DOHH2 (cell line): ENCODE results near the gene GET4.

Experiments used
- H3F3A ChIP-seq: fragments of 200-600 bp; sonication (generic), shearing (Covaris generic); 2 replicates; pipeline ENCODE4 v1.6.0; 2016; ENCODE audit warnings: antibody characterized with exemption, mild to moderate bottlenecking; ENCODE audit not compliant: control insufficient read depth, insufficient read depth
- H3K27ac ChIP-seq: fragments of 200-600 bp; sonication (generic); 2 replicates; pipeline ENCODE4 v1.5.1; 2014; ENCODE audit warnings: low read depth, mild to moderate bottlenecking, low read length, moderate library complexity
- H3K27me3 ChIP-seq: fragments of 200-600 bp; sonication (generic); 2 replicates; pipeline ENCODE4 v1.6.1; 2014; ENCODE audit warnings: mild to moderate bottlenecking, low read length, mixed read lengths; ENCODE audit not compliant: control insufficient read depth
- H3K36me3 ChIP-seq: fragments of 200-600 bp; sonication (generic); 2 replicates; pipeline ENCODE4 v1.6.1; 2014; ENCODE audit warnings: mild to moderate bottlenecking, low read length, moderate library complexity, mixed read lengths; ENCODE audit not compliant: control insufficient read depth
- H3K4me1 ChIP-seq: fragments of 200-600 bp; sonication (generic); 2 replicates; pipeline ENCODE4 v1.6.1; 2014; ENCODE audit warnings: mild to moderate bottlenecking, low read length, mixed read lengths; ENCODE audit not compliant: control insufficient read depth
- H3K4me2 ChIP-seq: fragments of 200-600 bp; sonication (generic); 2 replicates; pipeline ENCODE4 v1.6.0; 2014; ENCODE audit warnings: mild to moderate bottlenecking, low read length, moderate library complexity
- H3K4me3 ChIP-seq: fragments of 200-600 bp; sonication (generic); 2 replicates; pipeline ENCODE4 v1.5.1; 2014; ENCODE audit warnings: mild to moderate bottlenecking, low read length, mixed read lengths
- H3K79me2 ChIP-seq: fragments of 200-600 bp; sonication (generic); 2 replicates; pipeline ENCODE4 v1.6.1; 2014; ENCODE audit warnings: mild to moderate bottlenecking, low read length, mixed read lengths; ENCODE audit not compliant: control insufficient read depth
- H3K9me2 ChIP-seq: fragments of 200-600 bp; sonication (generic); replicated peaks from 2 replicates; pipeline ENCODE4 v1.6.1; 2014; ENCODE audit warnings: mild to moderate bottlenecking, low read length, mixed read lengths; ENCODE audit not compliant: control insufficient read depth
- H3K9me3 ChIP-seq: fragments of 200-600 bp; sonication (generic); 2 replicates; pipeline ENCODE4 v1.6.1; 2014; ENCODE audit warnings: antibody characterized with exemption, low read length, mixed read lengths; ENCODE audit not compliant: control insufficient read depth, insufficient read depth
- H4K20me1 ChIP-seq: fragments of 200-600 bp; sonication (generic); 2 replicates; pipeline ENCODE4 v1.6.0; 2014; ENCODE audit warnings: low read depth, mild to moderate bottlenecking, antibody characterized with exemption, low read length, moderate library complexity; ENCODE audit not compliant: control insufficient read depth, insufficient read depth
- CTCF ChIP-seq: fragments of 200-600 bp; sonication (generic); IDR thresholded peaks from one replicate; pipeline ENCODE4 v1.5.1; 2014; ENCODE audit warnings: antibody characterized with exemption, mild to moderate bottlenecking, low read depth, low read length; ENCODE audit not compliant: poor library complexity, severe bottlenecking
- EZH2phosphoT487 ChIP-seq: fragments of 200-600 bp; sonication (generic); IDR thresholded peaks from 2 replicates; pipeline ENCODE4 v1.6.1; 2017; ENCODE audit warnings: borderline replicate concordance, mild to moderate bottlenecking, antibody characterized with exemption, low read length, moderate library complexity, mixed read lengths

The GET4 gene

GRCh38 chr7:935164-935873, 59.0 kb downstream of the GET4 start:
- H3K4me2 ChIP-seq: no peak overlapping the region
- no peak overlapping the region for H3K4me3 ChIP-seq

GRCh38 chr7:935874-936385, 59.6 kb downstream of the GET4 start:
- Histone ChIP-seq H3F3A (no peaks in the 10 kb centered on the region), H3K9me2 (no peaks in the 10 kb centered on the region), H3K27ac (no peak overlapping the region), H3K79me2 (no peaks in the 10 kb centered on the region), H3K4me2 (no peak overlapping the region), H3K4me1 (0 out of 2 replicates have a peak, but pooled peaks cover 2% of the 10 kb centered on the region), H4K20me1 (no peaks in the 10 kb centered on the region), H3K9me3 (peaks cover 14% of the 10 kb centered on the region), H3K36me3 (no peaks in the 10 kb centered on the region), H3K27me3 (peaks cover 25% of the 10 kb centered on the region), H3K4me3 (no peak overlapping the region)
- no peak for TF ChIP-seq EZH2phosphoT487
- TF ChIP-seq CTCF: no peak

More at GRCh38 chr7:935164-935873, 59.0 kb downstream of the GET4 start:
- Histone ChIP-seq H3K9me2 (no peaks in the 10 kb centered on the region), H3K36me3 (no peaks in the 10 kb centered on the region), H3F3A (no peaks in the 10 kb centered on the region), H3K4me1 (no peaks in the 10 kb centered on the region), H3K79me2 (no peaks in the 10 kb centered on the region), H3K27ac (no peak overlapping the region), H3K27me3 (peaks cover 26% of the 10 kb centered on the region), H4K20me1 (no peaks in the 10 kb centered on the region), H3K9me3 (peaks cover 7% of the 10 kb centered on the region)
- TF ChIP-seq EZH2phosphoT487: no peak
- no peak for TF ChIP-seq CTCF

- no peaks in the 10 kb centered on the region for H3K9me2 ChIP-seq
- no peaks in the 10 kb centered on the region for H3K36me3 ChIP-seq
- H3K27ac ChIP-seq: no peak overlapping the region
- 0 out of 2 replicates have a peak, but pooled peaks cover 2% of the 10 kb centered on the region for H3K4me1 ChIP-seq
- H3K4me2 ChIP-seq: no peak overlapping the region
- peaks cover 3% of the 10 kb centered on the region for H3F3A ChIP-seq
- H4K20me1 ChIP-seq: no peaks in the 10 kb centered on the region
- TF ChIP-seq EZH2phosphoT487 (no peak), CTCF (no peak)
- H3K9me3 ChIP-seq: peaks cover 15% of the 10 kb centered on the region
- no peaks in the 10 kb centered on the region for H3K79me2 ChIP-seq
- peaks cover 22% of the 10 kb centered on the region for H3K27me3 ChIP-seq
- H3K4me3 ChIP-seq: no peak overlapping the region
Measured at GRCh38 chr7:936386-937054, 60.2 kb downstream of the GET4 start.
